Mucosa of rectum (tissue), 2 donors: ENCODE results near the gene QTRT2.

Source experiments
- H3K27ac ChIP-seq, 2 donors: one replicate each; pipeline ENCODE4 v1.7.0; 2013; ENCODE audit warnings: inconsistent platforms in 2 of 2, low read depth in 2 of 2, low read length in 2 of 2
- H3K27me3 ChIP-seq, 2 donors: one replicate each; pipeline ENCODE4 v1.7.0; 2013; ENCODE audit warnings: low read length in 2 of 2; ENCODE audit not compliant: control insufficient read depth in 2 of 2, insufficient read depth in 2 of 2
- H3K36me3 ChIP-seq, 2 donors: one replicate each; pipeline ENCODE4 v1.7.0; 2013; ENCODE audit warnings: low read length in 2 of 2; ENCODE audit not compliant: control insufficient read depth in 2 of 2, insufficient read depth in 2 of 2
- H3K4me1 ChIP-seq, 2 donors: one replicate each; pipeline ENCODE4 v1.7.0; 2013; ENCODE audit warnings: low read length in 2 of 2, mild to moderate bottlenecking in 1 of 2; ENCODE audit not compliant: control insufficient read depth in 2 of 2, insufficient read depth in 2 of 2
- H3K4me3 ChIP-seq, 2 donors: one replicate each; pipeline ENCODE4 v1.7.0; 2013; ENCODE audit warnings: low read length in 2 of 2
- H3K9ac ChIP-seq, 2 donors: one replicate each; pipeline ENCODE4 v1.7.0; 2013; ENCODE audit warnings: low read length in 2 of 2, low read depth in 1 of 2, mild to moderate bottlenecking in 1 of 2
- H3K9me3 ChIP-seq, 2 donors: one replicate each; pipeline ENCODE4 v1.7.0; 2013; ENCODE audit warnings: low read length in 2 of 2; ENCODE audit not compliant: control insufficient read depth in 2 of 2
- donor health status: healthy.
- donor health status: Normal muscosa, but diverticular disease.

Gene QTRT2

DNA sequence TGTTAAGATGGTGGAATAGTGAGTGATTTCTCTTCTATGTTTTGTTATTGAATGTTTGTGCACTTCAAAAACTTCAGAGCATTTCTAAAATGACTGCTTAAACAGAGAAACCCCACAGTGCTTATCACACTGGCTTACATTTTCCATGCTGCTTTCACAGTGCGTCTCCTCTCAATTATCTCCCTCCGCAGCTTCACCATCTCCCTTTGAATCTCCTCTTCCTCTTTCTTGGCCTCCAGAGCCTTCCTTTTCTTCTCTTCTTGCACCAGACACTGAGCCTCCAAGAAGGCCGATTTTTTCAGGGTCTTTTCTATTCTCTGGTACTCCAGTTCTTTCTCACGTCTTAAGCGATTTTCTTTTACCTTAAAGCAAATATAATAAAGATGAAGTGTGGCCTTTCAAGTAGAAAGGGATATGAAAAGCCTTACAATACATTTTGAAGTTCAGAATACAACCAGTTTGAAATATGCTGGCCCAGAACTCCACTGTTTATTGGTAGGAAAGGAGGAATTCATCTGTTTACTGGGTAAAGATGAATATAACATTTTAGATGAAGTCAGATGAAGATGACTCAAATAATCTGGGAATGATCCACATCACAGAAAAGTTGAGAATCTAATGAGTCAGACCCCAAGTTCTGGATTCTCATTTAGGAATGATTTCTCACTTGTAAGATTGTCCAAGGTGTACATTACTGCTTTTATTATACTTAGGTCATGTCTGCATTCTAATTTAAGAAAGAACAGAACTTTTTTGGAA is 21.6 kb upstream of the QTRT2 start:
- Histone ChIP-seq H3K36me3 (peaks cover 3 to 8% of the 10 kb centered on the region in 2 donors), H3K9ac (no peak overlapping the region), H3K9me3 (no peaks in the 10 kb centered on the region), H3K4me1 (no peaks in the 10 kb centered on the region), H3K4me3 (no peak overlapping the region), H3K27ac (no peak overlapping the region), H3K27me3 (no peaks in the 10 kb centered on the region)

DNA sequence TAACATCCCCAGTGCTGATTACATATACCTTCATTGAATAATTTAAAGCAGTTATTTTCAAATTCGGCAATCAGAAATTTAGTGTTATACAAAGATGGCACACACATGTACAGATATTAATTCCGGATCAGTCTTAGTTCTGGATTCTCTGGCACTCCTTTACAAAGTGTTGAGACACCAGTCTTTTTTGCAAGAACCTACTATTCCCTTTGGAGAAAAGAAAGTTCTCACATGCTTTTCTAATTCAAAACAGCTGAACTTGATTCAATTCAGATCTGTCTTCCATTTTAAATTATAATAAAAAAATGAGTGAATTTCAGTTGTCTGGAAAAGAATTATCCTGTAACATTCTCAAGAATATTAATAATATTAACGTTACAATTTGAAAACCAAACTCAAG is 20.6 kb upstream of the QTRT2 start:
- Histone ChIP-seq H3K36me3 (peaks cover 3 to 8% of the 10 kb centered on the region in 2 donors), H3K4me1 (no peaks in the 10 kb centered on the region), H3K9ac (no peak overlapping the region), H3K4me3 (no peak overlapping the region), H3K9me3 (no peaks in the 10 kb centered on the region), H3K27me3 (no peaks in the 10 kb centered on the region), H3K27ac (no peak overlapping the region)

DNA sequence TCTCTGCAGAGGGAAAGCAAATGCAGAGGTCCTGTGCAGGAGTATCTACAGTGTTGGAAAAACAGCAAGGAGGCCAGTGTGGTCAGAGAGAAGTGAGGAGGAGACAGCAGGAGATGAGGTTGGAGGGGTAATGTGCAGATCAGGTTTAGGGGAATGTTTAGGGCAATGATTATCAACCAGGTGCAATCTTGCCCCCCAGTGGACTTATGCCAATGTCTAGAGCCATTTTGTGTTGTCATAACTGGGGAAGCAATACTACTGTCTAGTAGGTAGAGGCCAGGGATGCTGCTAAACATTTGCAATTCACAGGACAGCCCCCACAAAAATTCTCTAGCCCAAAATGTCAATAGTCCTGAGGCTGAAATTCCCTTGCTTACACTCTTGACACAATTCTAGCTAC is 13.3 kb upstream of the QTRT2 start:
- Histone ChIP-seq H3K4me1 (no peaks in the 10 kb centered on the region), H3K36me3 (no peaks in the 10 kb centered on the region), H3K4me3 (no peak overlapping the region), H3K9ac (no peak overlapping the region), H3K9me3 (no peaks in the 10 kb centered on the region), H3K27ac (no peak overlapping the region), H3K27me3 (no peaks in the 10 kb centered on the region)

DNA sequence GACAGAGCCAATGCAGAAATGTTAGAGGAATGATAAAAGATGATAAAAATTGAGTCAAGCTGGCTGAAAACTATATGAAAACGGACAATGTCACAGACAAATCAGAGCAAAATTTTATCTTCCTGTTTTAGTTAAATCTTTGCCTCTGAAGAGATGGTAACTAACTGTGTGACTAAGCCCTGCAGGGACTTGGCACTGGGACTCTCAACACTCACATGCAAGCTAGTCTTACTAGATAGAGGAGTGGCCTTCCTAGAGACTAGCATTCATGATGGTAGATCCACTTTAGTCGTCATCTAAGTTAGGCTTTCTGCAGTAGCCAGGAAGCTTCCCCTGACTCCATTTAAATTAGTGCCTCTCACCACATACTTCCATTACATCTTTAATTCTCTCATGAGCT is 4.3 kb upstream of the QTRT2 start:
- no peaks in the 10 kb centered on the region for H3K27me3 ChIP-seq
- no peaks in the 10 kb centered on the region for H3K36me3 ChIP-seq
- H3K4me1 ChIP-seq, result peaks cover 0 to 3% of the 10 kb centered on the region in 2 donors
- no peak overlapping the region for H3K4me3 ChIP-seq
- no peaks in the 10 kb centered on the region for H3K9me3 ChIP-seq
- H3K27ac ChIP-seq, result no peak overlapping the region
- H3K9ac ChIP-seq, result no peak overlapping the region

DNA sequence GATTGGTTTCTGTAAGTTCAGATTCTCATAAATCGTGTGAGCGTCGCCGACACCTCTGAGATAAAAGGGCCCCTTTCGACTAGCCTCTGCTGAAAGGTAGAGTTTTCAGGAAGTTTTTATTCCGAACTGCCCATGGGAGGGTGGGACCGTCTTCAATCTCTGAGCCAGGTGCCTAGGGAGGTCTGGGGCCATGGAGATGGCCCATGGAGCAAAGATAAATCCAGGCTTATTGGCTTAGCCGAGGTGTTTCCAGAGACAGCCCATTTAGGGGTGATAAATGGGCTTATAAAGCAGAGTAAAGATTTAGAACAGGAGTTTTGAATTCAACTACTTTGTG is 442 bp downstream of the QTRT2 start:
- Histone ChIP-seq H3K4me1 (peaks cover 3 to 12% of the 10 kb centered on the region in 2 donors), H3K9ac (peak overlapping the region; percentile 66 to 81), H3K36me3 (no peaks in the 10 kb centered on the region), H3K27me3 (no peaks in the 10 kb centered on the region), H3K4me3 (peak overlapping the region; percentile 99 to 100), H3K9me3 (no peaks in the 10 kb centered on the region), H3K27ac (peak overlapping the region; percentile 77 to 93)

DNA sequence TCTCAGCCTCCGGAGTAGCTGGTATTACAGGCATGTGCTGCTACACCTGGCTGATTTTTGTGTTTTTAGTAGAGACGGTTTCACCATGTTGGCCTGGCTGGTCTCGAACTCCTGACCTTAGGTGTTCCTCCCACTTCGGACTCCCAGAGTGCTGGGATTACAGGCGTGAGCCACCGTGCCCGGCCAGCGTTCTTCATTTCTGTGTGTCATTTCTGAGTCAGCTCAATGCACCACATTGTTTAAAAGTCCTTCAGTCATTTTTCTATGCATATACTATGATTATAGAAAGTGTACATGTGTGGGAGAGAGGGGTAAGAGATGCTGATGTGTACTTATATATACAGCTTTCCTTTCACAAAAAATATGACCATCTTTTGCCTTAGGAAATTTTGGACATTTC is 2.1 kb downstream of the QTRT2 start:
- Histone ChIP-seq H3K4me1 (peaks cover 3 to 12% of the 10 kb centered on the region in 2 donors), H3K9ac (no peak overlapping the region), H3K27ac (no peak overlapping the region), H3K9me3 (no peaks in the 10 kb centered on the region), H3K4me3 (no peak overlapping the region), H3K36me3 (no peaks in the 10 kb centered on the region), H3K27me3 (no peaks in the 10 kb centered on the region)

DNA sequence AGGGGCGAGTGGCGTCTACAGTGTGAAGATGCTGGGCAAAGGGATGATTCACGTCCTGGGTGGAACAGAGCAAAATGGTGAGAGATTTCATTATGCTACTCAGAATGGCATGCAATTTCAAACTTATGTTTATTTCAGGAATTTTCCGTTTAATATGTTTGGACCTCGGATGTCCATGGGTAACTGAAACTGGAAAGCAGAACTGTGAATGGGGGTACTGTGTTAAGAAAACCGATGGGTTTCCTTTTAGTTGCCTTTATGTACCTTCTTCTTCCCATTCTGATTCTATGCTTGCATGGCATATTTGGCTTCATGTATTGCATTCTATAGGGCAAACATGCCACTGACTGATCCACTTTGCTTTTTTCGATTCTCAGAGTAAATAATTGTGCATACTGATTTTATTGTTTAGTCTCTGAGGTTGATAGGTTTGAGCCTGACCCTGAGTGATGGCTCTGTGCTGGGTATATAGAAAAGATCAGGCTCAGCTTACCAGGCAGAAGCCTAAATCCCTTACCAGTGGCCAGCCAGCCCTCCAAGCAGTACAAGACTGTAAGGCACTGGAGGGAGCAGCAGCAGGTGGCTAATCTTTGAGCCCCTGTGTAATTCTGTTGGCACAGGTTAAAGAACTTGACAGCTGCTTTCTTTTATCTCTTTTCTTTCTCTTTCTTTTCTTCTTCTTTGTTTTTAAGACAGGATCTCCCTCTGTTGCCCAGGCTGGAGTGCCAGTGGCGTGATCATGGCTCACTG is 4.5 kb downstream of the QTRT2 start:
- Histone ChIP-seq H3K4me1 (peaks cover 3 to 12% of the 10 kb centered on the region in 2 donors), H3K9ac (no peak overlapping the region), H3K36me3 (peaks cover 9% of the 10 kb centered on the region in 2 donors), H3K9me3 (no peaks in the 10 kb centered on the region), H3K27ac (no peak overlapping the region), H3K4me3 (no peak overlapping the region), H3K27me3 (no peaks in the 10 kb centered on the region)

DNA sequence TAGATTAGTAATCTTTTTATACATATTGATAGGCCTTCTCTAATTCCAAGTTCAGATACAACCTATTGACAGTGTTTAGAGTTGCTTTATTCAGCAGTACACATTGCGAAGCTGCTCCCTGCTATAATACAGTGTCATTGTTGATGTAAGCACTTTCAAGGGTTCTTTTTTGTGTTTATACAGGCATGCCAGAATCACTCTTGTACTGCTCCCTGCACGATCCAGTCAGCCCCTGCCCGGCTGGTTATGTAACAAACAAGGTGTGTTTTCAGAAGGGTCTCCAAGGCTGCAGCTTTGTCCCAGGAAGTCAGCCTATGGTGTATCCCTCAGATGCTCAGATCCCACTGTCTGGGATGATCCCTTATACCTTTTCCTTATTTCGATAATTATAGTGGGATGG is 11.3 kb downstream of the QTRT2 start:
- H3K36me3 ChIP-seq, result peaks cover 24 to 46% of the 10 kb centered on the region in 2 donors
- H3K27ac ChIP-seq, result no peak overlapping the region
- no peak overlapping the region for H3K9ac ChIP-seq
- H3K4me3 ChIP-seq, result no peak overlapping the region
- H3K9me3 ChIP-seq, result no peaks in the 10 kb centered on the region
- H3K4me1 ChIP-seq, result no peaks in the 10 kb centered on the region
- no peaks in the 10 kb centered on the region for H3K27me3 ChIP-seq

DNA sequence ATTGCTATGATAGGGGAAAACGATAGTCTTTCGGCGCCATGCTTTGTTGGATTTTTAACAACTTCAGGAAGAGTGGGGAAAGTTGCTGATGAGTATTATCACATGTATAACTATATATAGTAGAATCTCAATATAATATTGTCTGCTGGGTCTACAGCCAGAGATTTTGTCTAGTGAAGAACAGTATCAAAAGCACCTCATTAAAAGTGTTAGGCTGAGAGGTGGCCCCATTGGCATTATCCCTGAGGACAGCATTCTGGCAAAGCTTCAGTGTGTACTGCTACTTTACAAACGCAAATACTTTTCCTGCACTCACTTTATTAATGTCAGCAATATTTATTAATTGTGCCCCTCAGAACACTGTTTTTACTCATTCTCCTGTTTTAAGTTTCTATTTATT is 11.8 kb downstream of the QTRT2 start:
- no peak overlapping the region for H3K9ac ChIP-seq
- H3K36me3 ChIP-seq, result peaks cover 25 to 49% of the 10 kb centered on the region in 2 donors
- H3K9me3 ChIP-seq, result no peaks in the 10 kb centered on the region
- H3K27ac ChIP-seq, result no peak overlapping the region
- no peak overlapping the region for H3K4me3 ChIP-seq
- no peaks in the 10 kb centered on the region for H3K27me3 ChIP-seq
- no peaks in the 10 kb centered on the region for H3K4me1 ChIP-seq

DNA sequence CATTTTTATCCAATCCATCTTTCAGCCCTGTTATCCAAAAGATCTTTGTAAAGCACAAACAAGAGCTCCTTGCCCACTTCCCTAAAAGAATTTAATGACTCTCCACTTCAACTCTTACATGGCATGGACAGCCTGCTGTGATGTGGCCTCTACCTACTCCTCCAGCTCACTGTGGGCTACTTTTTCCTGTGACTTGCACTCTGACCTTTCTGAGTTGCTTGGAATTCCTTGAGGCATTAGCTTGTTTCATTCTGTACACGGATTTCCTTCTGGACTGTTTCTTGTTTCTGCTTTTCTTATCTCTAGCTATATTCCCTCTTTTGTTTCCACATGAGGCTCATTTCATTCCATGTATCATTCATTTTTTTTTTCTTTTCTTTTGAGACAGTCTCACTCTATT is 15.2 kb downstream of the QTRT2 start:
- Histone ChIP-seq H3K27ac (no peak overlapping the region), H3K27me3 (no peaks in the 10 kb centered on the region), H3K4me1 (no peaks in the 10 kb centered on the region), H3K9ac (no peak overlapping the region), H3K36me3 (peaks cover 37 to 64% of the 10 kb centered on the region in 2 donors), H3K4me3 (no peak overlapping the region), H3K9me3 (no peaks in the 10 kb centered on the region)
